Measurements from ENCODE around the gene CHST7.

GRCh38 chrX:46587158-46587557 is 13.6 kb downstream of the CHST7 start:
- TF ChIP-seq EZH2 (IDR thresholded peaks at IDR 0.05; ENCODE audit: low read length, unreplicated experiment), result no peak
- no peak for TF ChIP-seq CTCF (conservative IDR thresholded peaks at IDR 0.05; ENCODE audit: low read depth, low read length)
- no peak for TF ChIP-seq EZH2phosphoT487 (IDR thresholded peaks at IDR 0.05; ENCODE audit: borderline replicate concordance, low read length)

Measured in PC-3 (cell line).